BJ (cell line): Measurements from ENCODE around the gene ATP8B4. TPM values are rescaled to one million over a fixed set of nuclear protein-coding genes. Genes with fewer than 3 reads are reported as not detected.
A peak's percentile ranks its signal among the peaks of the same experiment; 100 is the strongest.

Experiments used
- CTCF ChIA-PET: fragments of 350-600 bp; formaldehyde crosslinking; extraction: SDS; loops from one replicate; lab custom pipeline; 2021; ENCODE audit warnings: antibody characterized with exemption, inconsistent platforms; lab: Yijun Ruan, JAX
- POLR2A ChIA-PET: fragments of 300-600 bp; sonication (Branson Sonifier 250); formaldehyde crosslinking; extraction: SDS; loops from one replicate; lab custom pipeline; 2021; ENCODE audit warnings: antibody characterized with exemption; lab: Charles Lee
- DNase-seq: peaks from one replicate; pipeline ENCODE4 v3.0.0-alpha.2; 2011; ENCODE audit warnings: low read depth
- H3K27me3 ChIP-seq: 2 replicates; pipeline ENCODE4 v1.6.0; 2011; ENCODE audit warnings: low read length; ENCODE audit not compliant: control insufficient read depth, insufficient read depth
- H3K36me3 ChIP-seq: 2 replicates; pipeline ENCODE4 v1.5.1; 2011; ENCODE audit warnings: low read length; ENCODE audit not compliant: control insufficient read depth, insufficient read depth
- H3K4me3 ChIP-seq: 2 replicates; pipeline ENCODE4 v1.5.1; 2011; ENCODE audit warnings: low read depth, mild to moderate bottlenecking, control low read depth, low read length
- polyA plus RNA-seq: library from polyadenylated mRNA; depleted of rRNA; stranded (reverse); fragments of >200 nt; gene quantifications from 2 replicates; pipeline ENCODE4 v1.2.3, GENCODE V29; 2011
- TF ChIP-seq, protein P1 (sequence below): IDR thresholded peaks from 2 replicates; pipeline ENCODE4 v1.5.1; 2011; ENCODE audit warnings: low read depth, mild to moderate bottlenecking, control low read depth, inconsistent platforms, low read length, moderate library complexity; ENCODE audit not compliant: insufficient read depth

The ATP8B4 gene
- polyA plus RNA-seq, 1 experiment = 0.23 TPM

DNA sequence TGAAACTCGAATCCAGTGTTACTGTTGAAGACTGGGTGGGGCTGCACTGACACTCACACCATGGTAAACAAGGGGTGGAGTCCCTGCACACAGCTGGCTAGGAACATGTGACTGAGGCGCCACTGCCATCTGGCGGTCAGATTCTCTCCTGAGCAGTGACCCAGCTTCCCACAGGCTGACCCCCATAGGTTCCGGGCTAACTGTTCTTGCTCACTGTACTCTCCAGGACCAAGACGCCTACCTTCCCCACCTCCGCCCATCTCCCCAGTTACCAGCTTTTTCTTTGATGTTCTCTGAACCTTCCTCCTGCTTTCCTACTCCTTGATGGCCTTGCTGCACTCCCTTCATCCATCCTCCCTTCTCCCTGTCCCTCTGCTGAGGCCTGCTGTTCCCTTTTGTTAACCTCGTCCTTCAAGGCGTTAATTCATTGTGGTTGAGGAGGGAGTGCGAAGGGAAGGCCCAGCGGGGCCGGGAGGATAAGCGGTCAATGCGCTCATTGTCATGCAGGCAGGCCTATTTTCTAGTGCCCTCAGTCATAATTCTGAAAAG is 115.2 kb downstream of the ATP8B4 start:
- TF ChIP-seq, protein P1, sequence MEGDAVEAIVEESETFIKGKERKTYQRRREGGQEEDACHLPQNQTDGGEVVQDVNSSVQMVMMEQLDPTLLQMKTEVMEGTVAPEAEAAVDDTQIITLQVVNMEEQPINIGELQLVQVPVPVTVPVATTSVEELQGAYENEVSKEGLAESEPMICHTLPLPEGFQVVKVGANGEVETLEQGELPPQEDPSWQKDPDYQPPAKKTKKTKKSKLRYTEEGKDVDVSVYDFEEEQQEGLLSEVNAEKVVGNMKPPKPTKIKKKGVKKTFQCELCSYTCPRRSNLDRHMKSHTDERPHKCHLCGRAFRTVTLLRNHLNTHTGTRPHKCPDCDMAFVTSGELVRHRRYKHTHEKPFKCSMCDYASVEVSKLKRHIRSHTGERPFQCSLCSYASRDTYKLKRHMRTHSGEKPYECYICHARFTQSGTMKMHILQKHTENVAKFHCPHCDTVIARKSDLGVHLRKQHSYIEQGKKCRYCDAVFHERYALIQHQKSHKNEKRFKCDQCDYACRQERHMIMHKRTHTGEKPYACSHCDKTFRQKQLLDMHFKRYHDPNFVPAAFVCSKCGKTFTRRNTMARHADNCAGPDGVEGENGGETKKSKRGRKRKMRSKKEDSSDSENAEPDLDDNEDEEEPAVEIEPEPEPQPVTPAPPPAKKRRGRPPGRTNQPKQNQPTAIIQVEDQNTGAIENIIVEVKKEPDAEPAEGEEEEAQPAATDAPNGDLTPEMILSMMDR = peak; percentile 87
- DNase-seq = peak; percentile 23
- H3K27me3 ChIP-seq = no peaks in the 10 kb centered on the region
- no peak overlapping the region for H3K4me3 ChIP-seq
- POLR2A ChIA-PET = interaction anchor here (0.5 to 1.3 kb wide), 2 partner anchors 100 to 383 kb away, joined by 3 to 7 read pairs; partner anchors contain the start of genes DTWD1 and FAM227B
- H3K36me3 ChIP-seq = no peaks in the 10 kb centered on the region
- CTCF ChIA-PET = interaction anchor here (0.7 to 2.9 kb wide), 24 partner anchors 10 to 808 kb away, joined by 3 to 33 read pairs (median 6); partner anchors contain the start of gene FGF7

DNA sequence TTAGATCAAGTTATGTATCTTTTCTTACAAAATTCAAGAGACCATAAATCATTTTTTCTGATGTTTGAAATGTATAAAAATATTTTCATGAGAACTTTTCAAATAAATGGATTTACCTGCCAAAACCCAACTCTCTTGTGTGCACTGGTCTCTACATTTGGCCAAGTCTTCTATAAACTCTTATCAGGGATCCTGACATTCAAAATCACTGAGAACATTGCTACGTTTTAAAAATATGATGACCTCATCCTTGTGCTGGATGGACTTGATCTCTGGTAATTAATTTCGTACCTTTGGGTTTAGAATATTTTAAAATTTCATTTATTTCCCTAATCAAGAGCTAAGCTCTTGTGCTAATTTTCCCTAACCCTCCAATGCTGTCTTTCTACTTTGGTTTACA is 127.4 kb downstream of the ATP8B4 start:
- ChIA-PET CTCF (interaction anchor here (3.3 kb wide), 1 partner anchor 12 kb away, joined by 13 read pairs; no protein-coding TSS in a partner anchor), POLR2A (no interaction called here)
- Histone ChIP-seq H3K4me3 (no peak overlapping the region), H3K36me3 (no peaks in the 10 kb centered on the region), H3K27me3 (no peaks in the 10 kb centered on the region)
- TF ChIP-seq, protein P1 = no peak
- no peak for DNase-seq

DNA sequence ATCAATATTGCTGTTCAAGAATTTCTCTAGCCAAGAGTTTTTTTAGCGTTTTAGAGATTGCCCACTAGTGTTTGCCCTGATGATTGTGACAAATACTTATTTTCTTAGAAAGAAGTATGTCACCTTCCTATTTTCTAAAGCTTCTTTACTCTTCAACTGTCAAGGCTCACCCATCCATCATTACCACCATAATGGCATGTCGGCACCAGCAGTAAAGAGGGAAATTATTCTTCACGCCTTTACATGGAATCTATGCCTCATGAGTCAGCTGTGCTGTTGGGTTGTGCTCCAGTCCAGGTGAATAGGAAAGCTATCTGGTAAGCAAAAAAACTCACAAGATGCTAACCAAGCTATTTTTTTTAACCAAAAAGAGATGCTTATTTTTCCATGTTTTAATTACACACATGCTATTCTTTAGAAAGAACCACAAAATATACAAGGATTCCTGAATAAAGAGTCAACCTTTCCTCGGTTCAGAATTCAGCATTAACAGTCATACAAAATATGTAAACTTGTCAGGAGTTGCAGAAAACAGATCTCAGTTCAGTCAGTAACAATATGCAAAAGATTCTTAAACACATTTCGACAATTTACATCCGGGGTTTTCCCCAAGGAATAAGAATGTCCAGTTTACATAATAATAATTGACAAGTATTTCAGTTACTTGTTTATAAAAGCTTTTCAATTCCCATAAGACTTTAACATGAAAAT is 128.0 kb downstream of the ATP8B4 start:
- CTCF ChIA-PET = interaction anchor here (3.3 kb wide), 1 partner anchor 13 kb away, joined by 13 read pairs; no protein-coding TSS in a partner anchor
- TF ChIP-seq, protein P1 = no peak
- no peaks in the 10 kb centered on the region for H3K36me3 ChIP-seq
- POLR2A ChIA-PET = no interaction called here
- H3K4me3 ChIP-seq = no peak overlapping the region
- DNase-seq = peak; percentile 41
- H3K27me3 ChIP-seq = no peaks in the 10 kb centered on the region

DNA sequence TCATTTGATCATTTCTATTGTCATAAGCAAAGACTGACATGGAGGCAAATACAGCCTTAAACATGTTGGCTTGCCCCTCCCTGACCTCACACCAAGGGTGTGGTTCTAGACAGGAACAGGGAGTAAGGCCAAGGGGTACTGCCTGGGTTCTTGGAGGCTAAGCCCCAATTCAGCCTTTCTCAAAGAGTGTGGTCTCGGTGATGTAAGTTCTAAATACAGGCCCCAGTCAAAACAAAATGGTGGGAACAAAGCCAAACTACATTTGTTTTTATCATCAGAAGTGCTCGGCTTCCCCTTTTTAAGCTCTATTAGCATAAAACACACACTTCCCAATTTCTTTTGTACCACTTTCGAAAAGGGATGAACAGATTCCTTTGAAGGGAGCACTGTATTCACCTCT is 129.5 kb downstream of the ATP8B4 start:
- ChIA-PET POLR2A (no interaction called here), CTCF (interaction anchor here (3.3 kb wide), 1 partner anchor 14 kb away, joined by 13 read pairs; no protein-coding TSS in a partner anchor)

DNA sequence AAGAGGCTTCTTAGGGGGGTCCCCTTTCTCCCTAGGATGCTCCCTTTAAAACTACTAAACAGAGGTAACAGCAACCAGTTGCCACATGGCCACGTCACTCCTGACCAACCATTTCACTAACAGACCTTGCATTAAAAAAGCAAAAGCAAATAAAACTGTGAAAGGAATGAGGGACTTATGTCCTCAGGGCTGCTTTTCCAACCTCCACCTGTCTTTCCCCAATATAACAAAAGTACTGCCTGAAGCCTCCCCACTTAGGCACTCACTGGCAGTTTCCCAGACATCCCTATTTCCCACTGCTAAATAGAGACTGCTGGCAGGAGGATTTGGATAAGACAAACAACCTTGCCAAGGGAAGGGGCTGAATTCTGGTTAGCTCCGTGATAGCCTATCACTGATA is 130.3 kb downstream of the ATP8B4 start:
- TF ChIP-seq, protein P1 = no peak
- ChIA-PET CTCF (no interaction called here), POLR2A (no interaction called here)
- Histone ChIP-seq H3K36me3 (no peaks in the 10 kb centered on the region), H3K27me3 (no peaks in the 10 kb centered on the region), H3K4me3 (no peak overlapping the region)
- no peak for DNase-seq

More for the DNA sequence above, 129.5 kb downstream of the ATP8B4 start:
- Histone ChIP-seq H3K27me3 (no peaks in the 10 kb centered on the region), H3K4me3 (no peak overlapping the region), H3K36me3 (no peaks in the 10 kb centered on the region)
- DNase-seq = no peak
- TF ChIP-seq, protein P1 = no peak
